Activated T-helper 9 cell treated with anti-CD3 and anti-CD28 coated beads, Interleukin-2, amount 50 U/mL, for 16 hours (primary cell): Measurements from ENCODE around the gene LDLRAD1.
"Not testable (repeated sequence)": the region's sequence is repeated elsewhere in the genome, so short reads cannot be mapped to it uniquely, and the experiment has no call there.

ENCODE experiments used
- DNase-seq: peaks from one replicate; pipeline ENCODE4 v3.0.0-alpha.2; 2020; ENCODE audit warnings: low read depth

Gene LDLRAD1, protein sequence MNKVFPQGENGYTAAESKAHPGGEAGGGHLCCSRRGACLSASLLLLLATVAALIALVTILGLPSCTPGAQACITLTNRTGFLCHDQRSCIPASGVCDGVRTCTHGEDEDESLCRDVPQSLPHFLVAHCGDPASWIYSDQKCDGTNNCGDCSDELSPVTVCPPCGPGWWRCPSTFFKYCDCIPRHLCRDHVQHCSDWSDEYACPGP

DNA sequence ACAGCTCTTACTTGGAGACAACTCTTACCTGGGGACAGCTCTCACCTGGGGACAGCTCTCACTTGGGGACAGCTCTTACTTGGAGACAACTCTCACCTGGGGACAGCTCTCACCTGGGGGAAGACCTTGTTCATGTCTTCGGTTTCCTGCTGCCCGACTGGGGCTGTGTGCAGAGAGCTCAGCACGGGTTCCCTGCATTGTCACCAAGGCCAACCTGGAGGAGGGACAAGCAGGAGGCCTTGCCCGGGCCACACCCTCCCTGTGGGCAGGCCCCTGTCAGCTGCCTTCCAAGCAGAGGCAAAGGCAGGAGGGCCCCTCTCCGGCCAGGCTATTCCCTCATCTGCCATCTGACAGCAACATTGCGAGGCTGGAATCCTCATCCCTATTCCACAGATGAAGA is at the start of gene LDLRAD1:
TSS of gene LDLRAD1 (minus strand) at position 208 of the 400 bp plus-strand sequence. CDS start at position 134, 74 bp downstream.
- no peak for DNase-seq

- no peak for DNase-seq
Observed at GRCh38 chr1:54064299-54064698, 46.3 kb upstream of the LDLRAD1 start.

- DNase-seq, result no peak
Observed at GRCh38 chr1:54054438-54054749, 36.4 kb upstream of the LDLRAD1 start.

DNA sequence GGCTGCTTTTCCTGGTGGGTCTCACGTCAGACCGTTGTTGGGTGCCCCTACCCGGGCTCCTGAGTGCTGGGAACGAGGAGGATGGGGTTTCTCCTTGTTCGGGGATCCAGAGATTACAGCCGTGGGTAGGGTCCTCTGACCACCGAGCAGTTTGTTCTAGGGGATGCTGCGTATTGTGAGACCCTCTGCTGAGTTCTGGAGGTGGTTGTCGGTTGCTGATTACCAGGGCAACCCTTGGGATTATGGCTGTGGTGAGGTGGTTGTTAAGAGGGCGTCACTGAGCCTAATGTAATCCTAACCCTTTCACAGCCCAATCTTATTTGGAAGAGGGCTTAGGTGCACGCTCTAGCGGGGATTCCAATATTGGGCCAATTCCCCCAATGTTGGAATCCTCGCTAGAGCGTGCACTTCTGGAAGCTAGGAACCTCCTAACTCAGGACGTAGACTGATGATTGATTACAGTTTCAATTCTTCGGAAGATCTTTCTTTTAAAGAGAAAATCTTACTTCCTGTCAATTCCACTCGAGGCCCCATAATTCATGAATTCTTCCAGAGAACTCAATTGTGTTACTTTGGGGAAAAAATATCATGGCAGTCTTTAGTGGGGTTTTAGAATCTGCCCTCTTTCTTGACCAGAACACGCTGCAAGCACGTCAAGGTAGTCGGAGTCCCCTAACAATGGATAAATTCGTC is 35.9 kb upstream of the LDLRAD1 start:
- DNase-seq, result no peak

DNA sequence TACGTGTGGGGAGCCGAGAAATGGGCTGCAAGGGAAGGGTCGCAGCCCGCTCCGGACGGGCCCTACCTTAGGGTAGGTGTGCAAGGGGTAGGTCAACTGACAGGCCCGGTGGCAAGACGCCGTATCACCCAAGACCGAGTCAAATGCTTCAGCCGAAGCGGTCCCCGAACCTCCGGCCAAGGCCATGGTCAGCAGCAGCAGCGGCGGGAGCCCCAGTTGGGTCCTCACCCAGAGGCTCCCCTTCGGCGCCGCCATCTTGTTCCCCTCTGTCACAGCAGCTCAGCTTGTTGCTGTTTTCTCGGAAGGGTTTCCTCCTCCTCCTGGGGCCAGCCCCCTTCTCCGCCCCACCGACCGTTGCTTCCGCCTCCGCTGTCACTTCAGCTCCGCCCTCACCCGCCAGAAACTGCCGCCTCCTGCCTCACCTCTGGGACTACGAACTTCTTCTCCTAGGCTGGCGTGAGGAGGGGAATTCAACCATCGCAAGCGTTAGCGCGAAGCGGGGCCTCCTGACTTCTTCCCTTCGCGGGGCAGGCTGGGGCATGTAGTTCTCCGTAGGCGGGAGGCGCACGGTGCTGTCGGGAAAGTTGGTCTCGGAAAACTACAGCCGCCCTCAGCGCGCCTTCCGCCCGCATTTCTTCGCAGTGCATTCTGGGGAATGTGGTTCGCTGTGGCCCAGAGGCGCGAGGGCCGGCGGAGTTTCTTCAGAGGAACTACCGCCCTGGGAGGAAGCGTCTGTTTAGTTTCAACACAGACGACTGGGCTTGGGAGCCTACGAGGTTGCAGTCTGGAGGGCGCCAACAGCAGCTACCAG is 35.2 kb upstream of the LDLRAD1 start, which contains the start of the genes TCEANC2 and TMEM59:
TSS of gene TCEANC2 (plus strand) at position 675 of the 811 bp plus-strand sequence. CDS start 815 bp downstream, outside the sequence.
TSS of gene TMEM59 (minus strand) at position 271 of the 811 bp plus-strand sequence. CDS start at position 255, 16 bp downstream.
- DNase-seq, result peak; percentile 94

DNA sequence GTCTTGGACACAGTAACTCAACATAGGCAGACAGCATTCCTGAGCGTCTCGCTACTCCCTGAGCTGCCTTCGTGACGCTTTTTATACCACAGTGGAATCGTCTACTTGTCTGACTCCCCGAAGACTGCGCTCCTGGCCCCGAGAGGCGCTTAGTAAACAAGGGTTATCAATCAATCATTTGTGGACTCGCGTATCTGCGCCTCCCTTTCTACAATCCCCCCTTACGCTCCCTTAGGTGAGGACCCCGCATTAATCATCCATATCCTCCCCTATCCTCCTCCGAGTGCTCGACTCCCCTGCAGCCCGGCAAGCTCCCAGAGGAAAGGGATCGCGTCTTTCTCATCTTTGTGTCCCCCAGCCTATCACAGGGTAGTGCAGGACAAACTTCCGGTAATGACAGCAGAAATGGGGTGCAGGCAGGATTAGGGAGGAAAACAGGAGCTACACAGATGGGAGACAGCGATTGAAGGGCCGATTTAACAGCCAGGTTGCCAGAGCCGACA is 34.5 kb upstream of the LDLRAD1 start:
- DNase-seq, result no peak

DNA sequence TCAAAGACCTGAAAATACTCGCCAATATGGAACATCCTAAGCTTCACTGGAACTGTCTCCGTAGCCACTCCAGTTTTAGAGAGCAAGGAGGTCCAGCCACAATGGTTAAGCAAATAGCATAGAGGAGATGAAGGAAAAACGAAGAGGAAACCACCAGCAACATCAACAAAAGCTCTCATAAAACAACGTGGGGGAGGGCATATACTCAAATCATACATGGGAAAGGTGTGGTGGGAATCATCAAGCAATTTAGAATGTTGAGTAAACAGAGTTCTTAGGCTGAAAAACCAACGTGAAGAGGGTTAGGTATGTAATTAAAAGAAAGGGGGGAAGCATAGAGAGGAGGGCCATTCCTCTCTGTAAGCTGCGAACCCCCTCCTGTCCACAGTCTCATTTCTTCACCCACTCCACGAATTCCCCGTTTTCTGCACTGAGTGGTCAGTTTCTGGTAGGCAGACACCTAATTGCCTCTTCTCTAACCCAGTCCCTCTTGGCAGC is 34.0 kb upstream of the LDLRAD1 start:
- no peak for DNase-seq

DNA sequence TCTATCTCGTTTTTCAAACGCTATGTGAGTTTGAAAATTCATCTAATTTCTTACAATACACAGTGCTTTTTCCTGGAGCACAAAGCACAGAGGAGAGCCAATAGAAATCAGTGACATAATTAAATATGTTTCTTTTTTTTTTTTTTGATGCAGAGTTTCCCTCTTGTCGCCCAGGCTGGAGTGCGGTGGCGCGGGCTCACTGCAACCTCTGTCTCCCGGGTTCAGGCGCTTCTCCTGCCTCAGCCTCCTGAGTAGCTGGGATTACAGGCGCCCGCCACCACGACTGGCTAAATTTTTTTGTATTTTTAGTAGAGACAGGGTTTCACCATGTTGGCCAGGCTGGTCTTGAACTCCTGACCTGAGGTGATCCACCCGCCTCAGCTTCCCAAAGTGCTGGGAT is 32.4 kb upstream of the LDLRAD1 start:
- not testable (repeated sequence) for DNase-seq

DNA sequence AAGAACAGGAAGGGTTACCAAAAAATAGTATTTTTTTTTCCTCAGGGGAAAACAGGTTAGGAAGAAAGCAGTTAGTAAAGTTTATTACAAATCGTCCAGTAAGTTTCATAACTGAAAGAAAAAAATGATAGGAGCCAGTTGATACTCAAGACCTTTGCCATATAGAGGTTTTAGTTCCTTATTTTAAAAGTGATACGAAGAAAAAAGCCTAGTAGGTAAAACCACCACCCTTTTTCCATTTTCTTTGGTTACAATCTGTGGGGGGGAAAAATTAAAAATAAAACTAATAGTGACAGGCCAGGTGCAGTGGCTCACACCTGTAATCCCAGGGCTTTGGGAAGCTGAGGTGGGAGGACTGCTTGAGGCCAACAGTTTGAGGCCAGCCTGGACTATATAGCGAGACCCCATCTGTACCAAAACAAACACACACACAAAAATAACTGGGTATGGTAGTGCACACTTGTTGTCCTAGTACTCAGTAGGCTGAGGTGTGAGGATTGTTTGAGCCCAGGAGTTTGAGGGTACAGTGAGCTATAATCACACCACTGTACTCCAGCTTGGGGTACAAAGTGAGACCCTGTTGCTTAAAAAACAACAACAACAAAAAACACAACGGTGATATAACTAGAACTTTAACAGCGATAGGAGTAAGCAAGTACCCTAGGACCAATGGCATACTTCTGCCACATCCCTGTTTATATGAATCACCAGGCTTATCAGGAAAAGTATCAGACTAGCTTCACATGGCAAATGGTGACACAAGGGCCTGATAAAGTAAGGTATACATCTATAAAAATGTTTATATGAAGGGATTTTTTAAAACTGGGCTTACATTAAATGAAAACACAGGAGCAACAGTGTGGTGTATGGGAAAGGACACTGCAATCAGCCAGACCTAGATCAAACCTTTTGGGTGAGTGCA is 29.7 kb upstream of the LDLRAD1 start:
- DNase-seq, result no peak

- no peak for DNase-seq
Observed at GRCh38 chr1:54046671-54047383, 28.8 kb upstream of the LDLRAD1 start.

GRCh38 chr1:54045496-54045895 is 27.5 kb upstream of the LDLRAD1 start:
- DNase-seq, result no peak

DNA sequence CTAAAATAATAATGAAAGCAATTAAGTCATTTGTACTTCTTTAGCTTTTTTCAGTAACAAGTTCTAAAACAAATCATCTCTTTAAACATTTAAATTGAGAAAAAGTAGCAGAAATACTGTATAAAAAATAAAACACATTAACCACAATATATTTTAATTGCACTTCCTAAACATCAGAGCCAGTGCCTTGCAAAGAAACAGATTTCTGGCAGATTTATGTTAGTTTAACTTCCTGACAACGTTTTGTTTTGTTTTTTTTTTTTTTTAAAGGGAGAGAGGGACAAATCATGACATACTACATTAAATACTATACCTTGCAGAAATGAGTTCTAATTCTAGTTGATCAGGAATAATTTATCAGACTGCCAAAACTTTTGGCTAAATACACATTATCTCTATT is 23.8 kb upstream of the LDLRAD1 start:
- DNase-seq, result no peak

DNA sequence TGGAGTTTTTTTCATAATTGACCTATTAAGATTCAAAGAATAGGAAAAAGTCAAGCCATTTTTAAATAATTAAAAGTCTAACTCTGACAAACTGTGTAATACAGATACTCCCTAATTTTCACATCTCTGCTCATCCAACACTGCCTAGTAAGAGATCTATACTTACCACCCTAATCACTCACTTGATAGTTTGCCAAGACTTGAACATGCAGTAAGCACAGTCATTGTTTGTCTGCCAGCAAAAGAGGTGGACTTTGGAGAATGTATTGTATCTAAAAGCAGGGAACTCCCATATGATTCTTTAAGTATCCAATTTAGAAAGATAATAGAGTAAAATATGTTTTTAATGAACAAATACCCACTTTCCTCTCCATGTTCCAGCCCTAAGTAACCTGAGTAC is 19.5 kb upstream of the LDLRAD1 start:
- no peak for DNase-seq

- no peak for DNase-seq
Observed at GRCh38 chr1:54028306-54029251, 10.6 kb upstream of the LDLRAD1 start.

- DNase-seq, result no peak
Observed at GRCh38 chr1:54027848-54028247, 9.9 kb upstream of the LDLRAD1 start.

- not testable (repeated sequence) for DNase-seq
Observed at GRCh38 chr1:54024811-54025210, 6.8 kb upstream of the LDLRAD1 start.

- DNase-seq, result no peak
Observed at GRCh38 chr1:54024358-54024757, 6.4 kb upstream of the LDLRAD1 start.

DNA sequence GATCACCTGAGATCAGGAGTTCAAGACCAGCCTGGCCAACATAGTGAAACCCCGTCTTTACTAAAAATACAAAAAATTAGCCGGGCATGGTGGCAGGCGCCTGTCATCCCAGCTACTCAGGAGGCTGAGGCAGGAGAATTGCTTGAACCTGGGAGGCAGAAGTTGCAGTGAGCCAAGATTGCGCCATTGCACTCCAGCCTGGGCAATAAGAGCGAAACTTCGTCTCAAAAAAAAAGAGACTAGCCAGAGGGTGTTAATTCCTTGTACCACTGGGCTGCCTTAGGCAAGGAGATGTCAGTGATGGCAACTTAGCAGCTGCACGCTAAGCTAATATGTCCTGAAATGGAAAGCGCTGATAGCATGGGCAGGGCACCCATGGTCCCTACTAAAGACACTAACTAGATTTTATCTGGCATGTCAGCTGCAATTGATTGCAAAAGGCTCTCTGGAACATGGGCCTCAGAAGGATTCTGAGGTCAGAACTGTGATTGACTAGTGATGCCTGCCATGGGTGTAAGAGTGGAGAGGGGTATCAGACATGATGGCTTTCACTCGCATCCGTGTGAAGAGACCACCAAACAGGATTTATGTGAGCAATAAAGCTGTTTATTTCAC is 1.7 kb upstream of the LDLRAD1 start:
- not testable (repeated sequence) for DNase-seq

- DNase-seq, result no peak
Observed at GRCh38 chr1:54018635-54019034, 649 bp upstream of the LDLRAD1 start.
